ENCODE measurements around the gene NNAT.

The NNAT gene

GRCh38 chr20:37567671-37568588, 46.9 kb downstream of the NNAT start:
- Histone ChIP-seq H3K27me3 (ENCODE audit: insufficient read depth, poor library complexity, severe bottlenecking) (peaks cover 6% of the 10 kb centered on the region), H3K4me3 (replicated peaks; ENCODE audit: insufficient read depth, low read length) (no peak overlapping the region), H3K27ac (replicated peaks) (no peak overlapping the region)
- TF ChIP-seq SPI1 (IDR thresholded peaks at IDR 0.05; ENCODE audit: borderline replicate concordance, low read depth) (no peak), CTCF (IDR thresholded peaks at IDR 0.05; ENCODE audit: insufficient read depth, low read length) (no peak)
- DNase-seq (ENCODE audit: low read depth in 1 of 2, low spot score in 1 of 2), result peak in 1 of 2 experiments; percentile 28

GRCh38 chr20:37570419-37570818, 49.4 kb downstream of the NNAT start:
- TF ChIP-seq REST (IDR thresholded peaks at IDR 0.05; ENCODE audit: insufficient replicate concordance, low read depth) (no peak), SPI1 (IDR thresholded peaks at IDR 0.05; ENCODE audit: borderline replicate concordance, low read depth) (no peak), POLR2AphosphoS5 (IDR thresholded peaks at IDR 0.05; ENCODE audit: low read depth) (no peak), CTCF (IDR thresholded peaks at IDR 0.05; ENCODE audit: insufficient read depth, low read length) (no peak), GABPA (IDR thresholded peaks at IDR 0.05; ENCODE audit: low read depth) (no peak)
- peaks cover 2% of the 10 kb centered on the region for H3K27me3 ChIP-seq (ENCODE audit: insufficient read depth, poor library complexity, severe bottlenecking)

GRCh38 chr20:37571033-37571432, 50.0 kb downstream of the NNAT start:
- TF ChIP-seq REST (IDR thresholded peaks at IDR 0.05; ENCODE audit: insufficient replicate concordance, low read depth) (no peak), CTCF (IDR thresholded peaks at IDR 0.05; ENCODE audit: insufficient read depth, low read length) (no peak), SPI1 (IDR thresholded peaks at IDR 0.05; ENCODE audit: borderline replicate concordance, low read depth) (no peak), POLR2AphosphoS5 (IDR thresholded peaks at IDR 0.05; ENCODE audit: low read depth) (no peak), GABPA (IDR thresholded peaks at IDR 0.05; ENCODE audit: low read depth) (no peak)

More at GRCh38 chr20:37570419-37570818, 49.4 kb downstream of the NNAT start:
- H3K4me3 ChIP-seq (replicated peaks; ENCODE audit: insufficient read depth, low read length), result no peak overlapping the region
- no peak for DNase-seq (ENCODE audit: low read depth in 1 of 2, low spot score in 1 of 2)
- no peak overlapping the region for H3K27ac ChIP-seq (replicated peaks)

More at GRCh38 chr20:37571033-37571432, 50.0 kb downstream of the NNAT start:
- Histone ChIP-seq H3K27me3 (ENCODE audit: insufficient read depth, poor library complexity, severe bottlenecking) (peaks cover 2% of the 10 kb centered on the region), H3K27ac (replicated peaks) (no peak overlapping the region), H3K4me3 (replicated peaks; ENCODE audit: insufficient read depth, low read length) (no peak overlapping the region)
- no peak for DNase-seq (ENCODE audit: low read depth in 1 of 2, low spot score in 1 of 2)

All from HL-60 (cell line).